8988T (cell line): ENCODE results near the gene AXL.
"Not testable (repeated sequence)": the region's sequence is repeated elsewhere in the genome, so short reads cannot be mapped to it uniquely, and the experiment has no call there.

ENCODE experiments used
- DNase-seq: peaks from one replicate; pipeline ENCODE4 v3.0.0; 2011

AXL gene

DNA sequence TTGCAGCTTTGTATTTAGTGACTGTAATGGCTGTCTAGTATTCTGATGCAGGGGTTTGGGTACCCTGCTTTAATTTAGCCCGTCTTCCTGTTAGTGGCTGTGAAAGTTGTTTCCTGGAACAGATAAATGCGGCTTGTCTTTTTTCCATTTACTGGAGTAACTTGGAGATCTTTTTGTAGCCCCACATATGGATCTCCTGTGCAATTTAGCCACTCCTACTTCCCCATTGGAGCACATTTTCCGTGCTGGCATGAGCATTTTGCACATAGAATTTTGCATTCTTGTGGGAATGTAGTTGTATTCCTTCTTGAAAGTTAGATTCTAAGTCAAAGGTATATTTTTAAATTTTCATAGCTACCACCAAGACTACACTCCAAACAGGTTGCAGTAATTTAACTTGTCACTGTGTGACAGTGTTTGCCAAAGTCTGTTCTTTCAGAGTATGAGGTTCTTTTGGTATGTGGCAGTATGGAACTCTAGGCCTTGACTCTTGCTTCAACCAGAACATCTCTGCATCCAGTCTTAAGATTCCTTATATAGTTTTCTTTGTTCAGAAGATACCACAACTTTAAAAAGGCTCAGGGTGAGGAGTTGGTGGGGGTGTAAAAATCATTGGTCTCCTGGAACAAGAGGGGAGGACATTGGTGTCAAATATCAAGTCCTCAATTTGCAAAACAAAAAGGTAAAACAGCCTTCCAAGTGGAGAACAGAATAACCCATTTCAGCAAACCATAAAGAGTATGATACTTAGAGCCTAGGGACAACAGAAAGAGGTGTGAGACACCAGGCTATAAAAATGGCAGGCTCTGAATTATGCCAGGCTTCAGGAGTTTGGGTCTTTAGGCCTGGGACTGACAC lies 69.9 kb downstream of the AXL start:
- no peak for DNase-seq

GRCh38 chr19:41289814-41290213 lies 70.8 kb downstream of the AXL start:
- not testable (repeated sequence) for DNase-seq

GRCh38 chr19:41294393-41294792 lies 75.4 kb downstream of the AXL start:
- DNase-seq: no peak

GRCh38 chr19:41295499-41295898 lies 76.5 kb downstream of the AXL start:
- no peak for DNase-seq

DNA sequence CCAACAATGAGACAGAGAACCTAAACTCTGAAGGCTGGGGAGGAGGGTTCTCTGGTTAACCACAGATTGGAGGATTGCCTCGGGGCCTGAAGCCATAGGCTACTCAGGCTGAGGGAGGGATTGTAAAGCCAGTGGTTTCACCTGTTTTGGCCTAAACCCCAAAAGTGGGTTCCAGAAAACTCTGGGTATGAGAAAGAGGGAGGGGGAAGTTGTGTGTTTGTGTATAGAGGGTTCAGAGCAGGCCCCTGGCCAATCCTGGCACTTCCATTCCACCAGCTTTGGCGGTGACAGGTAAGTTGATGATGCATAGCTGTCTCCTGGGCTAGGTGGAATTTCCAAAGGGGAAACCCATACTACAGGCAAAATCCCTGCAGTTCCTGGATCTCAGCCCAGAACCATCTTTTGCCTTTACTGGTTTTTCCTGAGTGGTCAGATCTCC lies 77.4 kb downstream of the AXL start:
- DNase-seq: no peak

GRCh38 chr19:41297628-41298347 lies 78.8 kb downstream of the AXL start:
- no peak for DNase-seq

- no peak for DNase-seq
Measured at GRCh38 chr19:41298348-41298964, 79.4 kb downstream of the AXL start.

DNA sequence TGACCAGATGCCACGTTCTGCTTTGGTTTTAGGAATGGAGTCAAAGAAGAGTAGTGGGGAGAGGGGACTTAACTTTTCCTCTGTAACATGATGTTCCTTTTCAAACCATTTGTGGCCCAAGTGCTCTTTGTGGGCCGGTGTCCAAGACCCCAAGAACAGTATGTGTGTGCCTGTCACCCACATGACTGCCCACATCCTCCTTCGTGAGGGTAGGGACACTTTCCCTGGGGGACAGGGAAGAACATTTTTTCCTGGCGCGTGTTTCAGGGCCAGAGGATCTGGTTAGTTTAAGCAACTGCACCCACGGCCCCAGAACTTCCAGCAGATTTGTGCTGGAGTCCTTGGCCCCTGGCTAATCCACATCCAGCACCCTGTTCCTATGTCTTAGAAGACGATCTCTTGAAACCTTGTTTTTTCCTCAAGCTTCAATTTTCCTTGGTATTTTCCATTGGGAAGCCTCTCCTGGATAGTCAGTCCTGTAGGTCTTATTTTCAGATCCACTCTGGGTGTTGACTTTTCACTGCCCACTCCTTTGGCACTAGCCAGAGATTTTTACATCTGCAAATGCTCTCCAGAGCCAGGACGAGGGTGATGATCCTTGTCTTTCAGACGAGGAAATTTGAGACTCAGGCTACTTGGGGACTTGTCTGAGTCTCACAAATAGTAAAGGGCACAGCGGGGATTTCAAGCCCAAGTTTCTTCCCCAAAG lies 80.2 kb downstream of the AXL start:
- DNase-seq: no peak

- DNase-seq: no peak
Measured at GRCh38 chr19:41299755-41300089, 80.7 kb downstream of the AXL start.

- DNase-seq: no peak
Measured at GRCh38 chr19:41300555-41300954, 81.5 kb downstream of the AXL start.

DNA sequence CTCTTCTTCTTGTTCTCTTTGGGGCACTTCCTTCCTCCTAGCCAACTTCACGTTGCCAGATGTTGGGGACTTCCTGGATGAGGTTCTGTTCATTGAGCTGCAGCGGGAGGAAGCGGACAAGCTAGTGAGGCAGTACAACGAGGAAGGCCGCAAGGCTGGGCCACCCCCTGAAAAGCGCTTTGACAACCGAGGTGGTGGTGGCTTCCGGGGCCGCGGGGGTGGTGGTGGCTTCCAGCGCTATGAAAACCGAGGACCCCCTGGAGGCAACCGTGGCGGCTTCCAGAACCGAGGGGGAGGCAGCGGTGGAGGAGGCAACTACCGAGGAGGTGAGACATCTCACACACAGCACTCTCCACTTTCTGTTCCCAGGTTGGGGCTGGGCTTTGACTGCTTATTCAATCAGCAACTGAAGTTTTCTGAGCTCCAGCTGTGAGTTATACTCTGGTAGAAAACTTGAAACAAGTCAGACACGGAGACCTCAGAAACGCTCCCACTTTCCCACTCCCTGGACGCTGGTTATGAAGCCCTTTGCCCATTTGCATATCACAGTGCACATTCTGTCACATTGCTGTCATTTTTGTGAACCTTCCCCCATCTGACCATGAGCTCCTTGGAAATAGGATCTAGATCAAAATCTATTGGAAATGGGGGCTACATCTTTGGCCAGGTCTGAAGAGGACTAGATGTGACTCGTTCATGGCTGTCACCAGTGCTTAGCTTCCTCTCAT lies 83.8 kb downstream of the AXL start:
- no peak for DNase-seq

DNA sequence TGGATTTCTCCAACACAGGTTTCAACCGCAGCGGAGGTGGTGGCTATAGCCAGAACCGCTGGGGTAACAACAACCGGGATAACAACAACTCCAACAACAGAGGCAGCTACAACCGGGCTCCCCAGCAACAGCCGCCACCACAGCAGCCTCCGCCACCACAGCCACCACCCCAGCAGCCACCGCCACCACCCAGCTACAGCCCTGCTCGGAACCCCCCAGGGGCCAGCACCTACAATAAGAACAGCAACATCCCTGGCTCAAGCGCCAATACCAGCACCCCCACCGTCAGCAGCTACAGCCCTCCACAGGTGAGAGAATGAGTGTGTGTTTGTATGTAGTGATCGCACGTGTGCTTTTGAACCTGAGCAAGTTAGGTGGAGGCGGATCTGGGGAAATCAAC lies 84.9 kb downstream of the AXL start:
- DNase-seq: no peak

GRCh38 chr19:41304706-41305483 lies 85.9 kb downstream of the AXL start:
- no peak for DNase-seq

DNA sequence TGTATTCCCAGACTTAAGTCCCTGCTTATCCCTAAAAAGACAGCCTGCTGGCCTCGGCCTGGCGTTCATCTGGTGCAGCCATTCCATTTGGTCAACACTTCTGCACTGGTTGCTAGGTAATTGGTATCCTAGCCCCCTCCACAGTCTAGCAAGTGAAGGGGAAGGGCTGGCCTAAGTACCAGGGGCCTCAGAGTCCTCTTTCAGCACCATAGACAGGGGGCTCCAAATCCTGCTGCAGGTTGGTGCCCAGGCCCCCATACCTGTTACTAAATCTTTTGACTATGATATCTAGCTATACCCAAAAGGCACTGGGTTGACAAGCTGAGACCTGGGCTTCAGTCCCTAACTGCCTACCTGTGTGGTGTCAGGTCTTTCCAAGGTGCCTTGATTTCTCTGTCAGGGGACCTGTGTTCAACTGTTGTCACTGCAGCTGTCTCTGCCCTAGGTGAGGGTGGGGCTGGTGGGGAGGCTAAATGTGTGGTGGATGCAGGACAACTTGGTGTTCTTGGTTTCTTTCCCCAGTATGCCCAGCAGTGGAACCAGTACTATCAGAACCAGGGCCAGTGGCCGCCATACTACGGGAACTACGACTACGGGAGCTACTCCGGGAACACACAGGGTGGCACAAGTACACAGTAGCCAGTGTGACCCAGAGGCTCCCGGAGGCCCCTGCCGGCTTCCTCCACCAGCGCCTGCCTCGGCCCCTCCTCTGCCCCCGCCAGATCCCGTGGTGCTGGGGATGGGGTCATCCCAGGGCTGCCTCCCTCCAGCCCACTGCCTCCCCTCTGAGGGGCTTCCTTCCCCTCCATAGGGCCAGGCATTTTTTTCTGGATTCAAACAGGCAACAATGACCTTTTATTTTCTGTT lies 87.1 kb downstream of the AXL start:
- no peak for DNase-seq

DNA sequence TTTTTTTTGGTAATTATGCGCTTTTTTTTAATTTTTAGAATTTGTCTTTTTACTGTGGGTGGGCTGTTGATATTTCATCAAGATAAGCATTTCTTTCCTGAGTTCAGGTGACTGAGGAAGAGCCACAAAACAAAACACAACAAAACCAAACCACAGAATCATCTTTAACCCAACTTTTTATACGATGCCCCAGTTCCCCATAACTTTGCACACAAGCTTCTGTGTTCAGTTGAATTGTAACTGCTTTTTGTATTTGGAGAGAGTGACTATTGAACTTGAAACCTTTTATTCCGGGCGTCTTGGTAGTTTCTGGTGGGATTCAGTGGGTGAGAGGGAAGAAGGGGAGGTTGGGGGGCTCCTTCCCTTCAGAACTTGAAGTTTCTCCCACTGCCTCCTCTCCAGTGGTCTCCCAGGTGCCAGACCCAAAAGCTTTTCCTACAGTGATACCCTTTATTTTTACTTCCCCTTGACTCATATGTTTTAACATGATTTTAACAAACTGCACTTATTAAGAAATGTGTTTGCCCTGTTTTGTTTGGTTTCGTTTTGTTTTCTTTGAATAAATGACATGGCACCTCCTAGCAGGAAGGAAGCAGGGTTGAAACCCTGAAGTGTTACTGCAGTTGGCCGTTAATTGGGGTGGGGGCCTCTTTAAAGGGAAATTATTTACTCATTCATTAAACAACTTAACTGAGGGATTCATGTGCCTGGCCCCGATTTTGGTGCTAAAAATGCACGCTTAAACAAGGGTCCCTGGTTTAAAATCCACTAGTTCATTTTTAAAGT lies 88.3 kb downstream of the AXL start:
- DNase-seq: no peak

- no peak for DNase-seq
Measured at GRCh38 chr19:41307954-41308449, 89.0 kb downstream of the AXL start.

- no peak for DNase-seq
Measured at GRCh38 chr19:41308450-41309179, 89.6 kb downstream of the AXL start.

DNA sequence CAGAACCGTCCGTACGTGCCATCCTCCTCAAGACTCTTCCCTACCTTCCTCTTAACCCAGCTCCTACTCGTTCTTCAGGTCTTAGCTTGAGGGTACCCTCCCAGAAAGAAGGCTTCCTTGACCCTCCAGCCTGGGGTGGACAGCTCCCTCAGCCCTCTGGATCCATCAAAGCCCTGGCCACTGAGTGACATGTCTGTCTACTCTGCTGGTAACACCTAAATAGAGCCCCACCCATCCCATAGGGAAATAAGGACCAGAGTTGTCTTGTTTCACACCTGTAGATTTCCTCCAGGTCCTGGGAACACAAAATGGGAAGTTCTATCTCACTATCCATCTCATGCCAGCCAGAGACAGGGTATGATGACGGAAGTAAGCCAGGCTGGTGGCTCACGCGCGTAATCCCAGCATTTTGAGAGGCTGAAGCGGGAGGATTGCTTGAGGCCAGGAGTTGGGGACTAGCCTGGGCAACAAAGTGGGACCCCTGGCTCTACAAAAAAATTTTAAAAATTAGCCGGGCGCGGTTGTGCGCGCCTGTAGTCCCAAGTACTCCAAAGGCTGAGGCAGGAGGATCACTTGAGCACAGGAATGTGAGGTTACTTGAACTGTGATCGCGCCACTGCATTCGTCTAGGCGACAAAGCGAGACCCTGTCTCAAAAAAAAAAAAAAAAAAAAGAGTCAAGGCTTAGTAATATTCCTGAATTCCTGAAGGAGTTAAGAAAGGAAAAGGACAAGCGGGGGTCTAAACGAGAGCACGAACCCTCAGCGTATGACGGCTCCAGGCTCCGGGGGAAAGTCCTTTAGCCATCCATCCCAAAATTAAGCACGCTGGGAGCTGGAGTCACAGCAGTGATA lies 90.4 kb downstream of the AXL start:
- no peak for DNase-seq
